Heart left ventricle (tissue), 16 donors: Measurements from ENCODE around the gene TSPAN11. TPM values are rescaled to one million over a fixed set of nuclear protein-coding genes. Genes with fewer than 3 reads are reported as not detected.
"Not testable (repeated sequence)": the region's sequence is repeated elsewhere in the genome, so short reads cannot be mapped to it uniquely, and the experiment has no call there.

ENCODE experiments used
- ATAC-seq, 4 donors: fragments of 200-7000 bp; cut with Tn5 transposase; one replicate each; pipeline ENCODE4 v1.9.1; 2020 to 2022; ENCODE audit warnings: moderate library complexity in 4 of 4, mild to moderate bottlenecking in 3 of 4, moderate number of reproducible peaks in 1 of 4
- DNase-seq, 5 donors: peaks; one replicate each; pipeline ENCODE4 v3.0.0-alpha.2; 2020
- H3K27ac ChIP-seq, 12 donors: fragments of 200-600 bp; sonication (generic) in 4 of 12; one replicate each; pipeline versions ENCODE4 v1.5.0 to v1.8.0; 2016 to 2022; ENCODE audit warnings: mild to moderate bottlenecking in 2 of 12
- H3K27me3 ChIP-seq, 9 donors: fragments of 200-600 bp; sonication (generic) in 2 of 9; one replicate each; pipeline versions ENCODE4 v1.5.1 to v1.8.0; 2016 to 2022; ENCODE audit warnings: mild to moderate bottlenecking in 3 of 9
- H3K36me3 ChIP-seq, 9 donors: fragments of 200-600 bp; sonication (generic) in 2 of 9; one replicate each; pipeline versions ENCODE4 v1.5.0 to v1.8.0; 2018 to 2022; ENCODE audit warnings: mild to moderate bottlenecking in 2 of 9
- H3K4me1 ChIP-seq, 12 donors: fragments of 200-600 bp; sonication (generic) in 4 of 12; one replicate each; pipeline versions ENCODE4 v1.5.0 to v1.8.0; 2016 to 2022; ENCODE audit warnings: mild to moderate bottlenecking in 3 of 12
- H3K4me3 ChIP-seq, 12 donors: fragments of 200-600 bp; sonication (generic) in 4 of 12; one replicate each; pipeline versions ENCODE4 v1.5.0 to v1.8.0; 2017 to 2022; ENCODE audit warnings: mild to moderate bottlenecking in 9 of 12, moderate library complexity in 4 of 12
- H3K9me3 ChIP-seq, 12 donors: fragments of 200-600 bp; sonication (generic) in 4 of 12; one replicate each; pipeline versions ENCODE4 v1.5.0 to v1.8.0; 2016 to 2022; ENCODE audit warnings: mild to moderate bottlenecking in 1 of 12
- CTCF ChIP-seq, 12 donors: fragments of 200-600 bp; sonication (generic) in 4 of 12; IDR thresholded peaks; one replicate each; pipeline versions ENCODE4 v1.5.0 to v1.8.0; 2018 to 2022; ENCODE audit warnings: antibody characterized with exemption in 12 of 12, mild to moderate bottlenecking in 5 of 12
- POLR2A ChIP-seq, 2 donors: fragments of 450-650 bp; IDR thresholded peaks; one replicate each; pipeline ENCODE4 v1.6.1; 2017; ENCODE audit warnings: antibody characterized with exemption in 2 of 2, mild to moderate bottlenecking in 2 of 2, moderate library complexity in 2 of 2
- WGBS, 4 donors: extraction: QIAGEN DNeasy Blood & Tissue Kit in 2 of 4; methylation state at CpG; one replicate each; pipeline versions ENCODE4 v1.1.5 to v1.1.7; 2013 to 2018; 5-methylcytosine and 5-hydroxymethylcytosine counted together
- intact Hi-C, 10 donors: fragments of 100-400 bp; cut with DNase I; formaldehyde crosslinking; loops; one replicate each; pipeline versions ENCODE4 v1.11.1 to v1.14.2; 2022
- polyA plus RNA-seq, 2 donors: library from polyadenylated mRNA; stranded (reverse); fragments of 200-250 nt; gene quantifications; one replicate each; pipeline ENCODE4 v1.2.3, GENCODE V29; 2013
- total RNA-seq, 9 donors: library from RNA; depleted of rRNA in 2 of 9; stranded (reverse); fragments of >200 nt in 2 of 9; fragmentation: NEBNext Ultra II Directional in 3 of 9; extraction: Animal tissue kit (Norgen Biotek cat#: 25700) in 3 of 9; gene quantifications; one replicate each; pipeline versions ENCODE4 v1.1.0 to v1.2.4, GENCODE V29; 2016 to 2023
- donor health status: ischemic (EF 13 %, LVEDD 7.1; RV severe dilation, severe dysfunction).
- donor health status: healthy with polysubstance abuse.
- donor health status: DM: no; HTN: yes; CAD: no.
- donor health status: DM: no; HTN: no; CAD: no.
- donor health status: ischemic (EF 25% LVEDD 6.9; RV normal size, moderate dysfunction).
- donor health status: ischemic (EF 25% LVEDD 5.7; RV mildly dilated, moderate dysfunction).
- donor health status: healthy.
- donor health status: DM: yes; HTN: yes; CAD: no.
- donor health status: ischemic (EF 35%, LVEDD 5.7; RV mildly dilated, moderate dysfunction).
- donor health status: nonischemic (EF 11% LVEDD 7.7; RV severe dilation, severe dysfunction).
- donor health status: DM: yes; HTN: yes; CAD: no.
- donor health status: PGD.
- donor health status: ischemic (EF 29% LVEDD 5.4; RV normal size, mild dysfunction).
- donor health status: nonischemic (EF 23%, LVEDD 6.1; RV moderate dilation, normal function).

TSPAN11 gene
- total and polyA plus RNA-seq, 11 donors, result 0.49 to 4.2 (median 1.9) TPM

GRCh38 chr12:31021809-31022494, 95.4 kb downstream of the TSPAN11 start:
- no peak overlapping the region for H3K27ac ChIP-seq
- no peaks in the 10 kb centered on the region for H3K36me3 ChIP-seq
- WGBS, 4 donors, result 46 to 64% (median 58%) methylated on average over 4 of the region's 4 CpGs
- H3K27me3 ChIP-seq, result peaks cover 0 to 4% (median 0%) of the 10 kb centered on the region in 9 donors
- no peaks in the 10 kb centered on the region for H3K4me1 ChIP-seq
- ATAC-seq (no peak), DNase-seq (no peak)
- H3K4me3 ChIP-seq, result no peak overlapping the region
- intact Hi-C loops, result no loop called here
- TF ChIP-seq CTCF (IDR thresholded peaks at IDR 0.05) (no peak), POLR2A (IDR thresholded peaks at IDR 0.05) (no peak)
- no peaks in the 10 kb centered on the region for H3K9me3 ChIP-seq

- no peak for ATAC-seq
- intact Hi-C loops, result no loop called here
- WGBS, 4 donors, result 72 to 87% (median 78%) methylated on average over 10 to 11 of the region's 11 CpGs
Measured at GRCh38 chr12:31023271-31023724, 96.8 kb downstream of the TSPAN11 start.

GRCh38 chr12:31026202-31026601, 99.7 kb downstream of the TSPAN11 start:
- no peaks in the 10 kb centered on the region for H3K36me3 ChIP-seq
- ATAC-seq, result no peak
- no peak for DNase-seq
- H3K27ac ChIP-seq, result no peak overlapping the region
- no peaks in the 10 kb centered on the region for H3K9me3 ChIP-seq
- no peak overlapping the region for H3K4me3 ChIP-seq
- TF ChIP-seq POLR2A (IDR thresholded peaks at IDR 0.05), result no peak
- no peak for TF ChIP-seq CTCF (IDR thresholded peaks at IDR 0.05)
- H3K4me1 ChIP-seq, result peaks cover 0 to 18% (median 7%) of the 10 kb centered on the region in 12 donors
- 90 to 97% (median 94%) methylated on average over 7 of the region's 7 CpGs for WGBS, 4 donors
- intact Hi-C loops, result no loop called here
- H3K27me3 ChIP-seq, result no peaks in the 10 kb centered on the region

More at GRCh38 chr12:31023271-31023724, 96.8 kb downstream of the TSPAN11 start:
- TF ChIP-seq POLR2A (IDR thresholded peaks at IDR 0.05) (no peak), CTCF (IDR thresholded peaks at IDR 0.05) (no peak)
- DNase-seq, result no peak
- Histone ChIP-seq H3K27me3 (peaks cover 0 to 4% (median 0%) of the 10 kb centered on the region in 9 donors), H3K27ac (no peak overlapping the region), H3K36me3 (no peaks in the 10 kb centered on the region), H3K9me3 (no peaks in the 10 kb centered on the region), H3K4me3 (no peak overlapping the region), H3K4me1 (no peaks in the 10 kb centered on the region)

- H3K36me3 ChIP-seq, ATAC-seq, DNase-seq, intact Hi-C loops, H3K4me3 ChIP-seq, H3K27ac ChIP-seq, H3K27me3 ChIP-seq, H3K9me3 ChIP-seq: not testable (repeated sequence)
- WGBS, 4 donors, result 88 to 96% (median 93%) methylated on average over 5 of the region's 5 CpGs
- peaks cover 0 to 19% (median 9%) of the 10 kb centered on the region in 12 donors for H3K4me1 ChIP-seq
Measured at GRCh38 chr12:31027006-31027405, 100.5 kb downstream of the TSPAN11 start.
